ENCODE results near the gene SIM1.

The SIM1 gene

DNA sequence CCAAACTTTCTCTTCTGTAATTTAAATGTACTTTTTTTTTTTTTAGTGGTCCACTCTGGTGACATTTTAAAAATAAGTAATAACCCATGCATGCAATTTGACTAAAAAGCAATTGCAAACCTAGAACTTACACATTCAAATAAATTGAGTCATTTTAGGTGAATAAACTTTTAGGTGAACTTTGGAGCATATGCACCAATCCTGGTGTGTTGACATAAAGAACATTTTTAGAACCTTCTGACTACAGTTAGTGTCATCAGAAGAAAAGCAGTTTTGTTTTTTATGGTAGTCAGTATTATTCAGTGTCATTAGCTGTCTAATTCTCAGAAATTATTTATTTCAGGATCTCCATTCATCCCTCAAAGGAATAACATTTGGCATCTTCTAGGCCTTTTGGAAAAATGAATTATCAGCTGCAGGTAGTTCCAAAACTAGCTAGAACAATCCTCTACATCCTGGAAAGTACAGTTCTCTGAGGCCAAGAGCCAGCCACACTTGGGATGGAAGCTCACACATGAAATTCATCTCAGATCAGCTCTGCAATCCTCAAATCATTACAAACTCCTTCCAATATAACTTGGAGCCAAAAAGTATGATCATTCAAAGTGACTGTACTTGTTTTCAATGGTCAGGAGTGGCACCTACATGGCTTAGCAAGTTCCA is 38.5 kb upstream of the SIM1 start:
- H3K4me3 ChIP-seq (ENCODE audit: control insufficient read depth in 1 of 7, extremely low read depth in 1 of 7, insufficient read depth in 4 of 7, low read depth in 2 of 7, low read length in 6 of 7), result no peak overlapping the region
- no peak for DNase-seq
- ChIA-PET POLR2A (no interaction called here), CTCF (interaction anchor here (1.2 kb wide), 1 partner anchor 154 kb away, joined by 3 read pairs; no protein-coding TSS in a partner anchor)
- H3K36me3 ChIP-seq (ENCODE audit: control insufficient read depth in 4 of 4, insufficient read depth in 4 of 4, low read length in 3 of 4), result peaks cover 0 to 3% (median 0%) of the 10 kb centered on the region in 4 experiments
- no peaks in the 10 kb centered on the region for H3K9me3 ChIP-seq (ENCODE audit: control extremely low read depth in 1 of 5, control insufficient read depth in 4 of 5, insufficient read depth in 2 of 5, low read depth in 1 of 5, low read length in 4 of 5)
- peaks cover 0 to 3% (median 0%) of the 10 kb centered on the region in 5 experiments for H3K27me3 ChIP-seq (replicated peaks in 2 of 5; ENCODE audit: control insufficient read depth in 4 of 5, insufficient read depth in 5 of 5, low read length in 4 of 5)
- no peaks in the 10 kb centered on the region for H3K4me1 ChIP-seq (ENCODE audit: control extremely low read depth in 1 of 4, control insufficient read depth in 4 of 4, insufficient read depth in 4 of 4, low read length in 3 of 4)
- H3K27ac ChIP-seq (ENCODE audit: insufficient read depth in 1 of 2, low read depth in 1 of 2, low read length in 2 of 2, poor library complexity in 1 of 2, severe bottlenecking in 2 of 2), result no peak overlapping the region

- POLR2A ChIA-PET, result no interaction called here
- CTCF ChIA-PET, result no interaction called here
- WGBS (ENCODE audit: insufficient coverage), result 85% methylated on average over 4 of the region's 6 CpGs
Measured at GRCh38 chr6:100493206-100493888, 28.6 kb upstream of the SIM1 start.

DNA sequence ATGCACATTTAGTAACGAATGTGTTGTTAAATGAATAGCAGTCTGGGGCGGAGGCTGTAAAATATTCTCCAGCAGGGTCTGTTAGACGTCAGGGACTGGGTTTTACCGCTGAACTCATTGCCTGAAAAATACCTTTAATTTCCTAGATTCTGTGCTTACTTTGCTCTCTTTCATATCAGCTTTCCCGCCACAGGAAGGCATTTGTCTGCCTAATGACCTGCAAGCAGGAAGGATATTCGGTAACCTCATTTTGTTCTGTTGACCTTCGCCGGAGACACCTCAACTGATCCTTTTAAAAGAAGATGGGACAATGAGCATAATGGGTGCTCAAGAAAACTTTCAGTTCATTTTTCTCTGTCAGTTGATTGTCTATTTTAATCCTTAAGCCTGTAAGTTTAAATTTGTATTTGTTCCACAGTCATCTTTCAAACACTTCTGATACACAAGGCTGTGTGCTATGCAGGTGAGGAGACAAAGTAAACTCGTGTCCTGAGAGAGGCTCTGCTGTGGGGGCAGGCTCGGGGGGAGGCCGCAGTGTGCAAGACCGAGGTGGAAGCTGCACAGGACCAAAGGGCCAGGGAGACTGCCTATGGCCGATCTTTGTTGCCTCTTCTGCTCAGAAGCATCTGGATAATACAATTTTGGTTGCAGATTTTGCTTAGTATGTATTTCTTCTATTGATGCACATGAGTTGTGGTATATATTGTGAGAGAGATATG is 27.4 kb upstream of the SIM1 start:
- DNase-seq, result no peak
- Histone ChIP-seq H3K36me3 (ENCODE audit: control insufficient read depth in 4 of 4, insufficient read depth in 4 of 4, low read length in 3 of 4) (no peaks in the 10 kb centered on the region), H3K27ac (ENCODE audit: insufficient read depth in 1 of 2, low read depth in 1 of 2, low read length in 2 of 2, poor library complexity in 1 of 2, severe bottlenecking in 2 of 2) (no peak overlapping the region), H3K9me3 (ENCODE audit: control extremely low read depth in 1 of 5, control insufficient read depth in 4 of 5, insufficient read depth in 2 of 5, low read depth in 1 of 5, low read length in 4 of 5) (peaks cover 0 to 5% (median 2%) of the 10 kb centered on the region in 5 experiments), H3K4me1 (ENCODE audit: control extremely low read depth in 1 of 4, control insufficient read depth in 4 of 4, insufficient read depth in 4 of 4, low read length in 3 of 4) (no peaks in the 10 kb centered on the region), H3K27me3 (replicated peaks in 2 of 5; ENCODE audit: control insufficient read depth in 4 of 5, insufficient read depth in 5 of 5, low read length in 4 of 5) (peaks cover 4 to 59% (median 18%) of the 10 kb centered on the region in 5 experiments), H3K4me3 (ENCODE audit: control insufficient read depth in 1 of 7, extremely low read depth in 1 of 7, insufficient read depth in 4 of 7, low read depth in 2 of 7, low read length in 6 of 7) (no peak overlapping the region)
- WGBS (ENCODE audit: insufficient coverage), result 76% methylated on average over 11 of the region's 13 CpGs
- ChIA-PET POLR2A (no interaction called here), CTCF (no interaction called here)

More at GRCh38 chr6:100493206-100493888, 28.6 kb upstream of the SIM1 start:
- Histone ChIP-seq H3K9me3 (ENCODE audit: control extremely low read depth in 1 of 5, control insufficient read depth in 4 of 5, insufficient read depth in 2 of 5, low read depth in 1 of 5, low read length in 4 of 5) (peaks cover 0 to 5% (median 2%) of the 10 kb centered on the region in 5 experiments), H3K27ac (ENCODE audit: insufficient read depth in 1 of 2, low read depth in 1 of 2, low read length in 2 of 2, poor library complexity in 1 of 2, severe bottlenecking in 2 of 2) (no peak overlapping the region), H3K27me3 (replicated peaks in 2 of 5; ENCODE audit: control insufficient read depth in 4 of 5, insufficient read depth in 5 of 5, low read length in 4 of 5) (peaks cover 2 to 49% (median 18%) of the 10 kb centered on the region in 5 experiments), H3K4me3 (ENCODE audit: control insufficient read depth in 1 of 7, extremely low read depth in 1 of 7, insufficient read depth in 4 of 7, low read depth in 2 of 7, low read length in 6 of 7) (no peak overlapping the region), H3K4me1 (ENCODE audit: control extremely low read depth in 1 of 4, control insufficient read depth in 4 of 4, insufficient read depth in 4 of 4, low read length in 3 of 4) (no peaks in the 10 kb centered on the region), H3K36me3 (ENCODE audit: control insufficient read depth in 4 of 4, insufficient read depth in 4 of 4, low read length in 3 of 4) (no peaks in the 10 kb centered on the region)
- no peak for DNase-seq

- Histone ChIP-seq H3K4me3 (ENCODE audit: control insufficient read depth in 1 of 7, extremely low read depth in 1 of 7, insufficient read depth in 4 of 7, low read depth in 2 of 7, low read length in 6 of 7) (no peak overlapping the region), H3K9me3 (ENCODE audit: control extremely low read depth in 1 of 5, control insufficient read depth in 4 of 5, insufficient read depth in 2 of 5, low read depth in 1 of 5, low read length in 4 of 5) (peaks cover 0 to 3% (median 2%) of the 10 kb centered on the region in 5 experiments), H3K4me1 (ENCODE audit: control extremely low read depth in 1 of 4, control insufficient read depth in 4 of 4, insufficient read depth in 4 of 4, low read length in 3 of 4) (no peaks in the 10 kb centered on the region), H3K27ac (ENCODE audit: insufficient read depth in 1 of 2, low read depth in 1 of 2, low read length in 2 of 2, poor library complexity in 1 of 2, severe bottlenecking in 2 of 2) (no peak overlapping the region), H3K36me3 (ENCODE audit: control insufficient read depth in 4 of 4, insufficient read depth in 4 of 4, low read length in 3 of 4) (no peaks in the 10 kb centered on the region), H3K27me3 (replicated peaks in 2 of 5; ENCODE audit: control insufficient read depth in 4 of 5, insufficient read depth in 5 of 5, low read length in 4 of 5) (peaks cover 5 to 65% (median 20%) of the 10 kb centered on the region in 5 experiments)
- 94% methylated on average over 2 of the region's 2 CpGs for WGBS (ENCODE audit: insufficient coverage)
- ChIA-PET CTCF (no interaction called here), POLR2A (no interaction called here)
- no peak for DNase-seq
Measured at GRCh38 chr6:100490065-100490464, 25.3 kb upstream of the SIM1 start.

DNA sequence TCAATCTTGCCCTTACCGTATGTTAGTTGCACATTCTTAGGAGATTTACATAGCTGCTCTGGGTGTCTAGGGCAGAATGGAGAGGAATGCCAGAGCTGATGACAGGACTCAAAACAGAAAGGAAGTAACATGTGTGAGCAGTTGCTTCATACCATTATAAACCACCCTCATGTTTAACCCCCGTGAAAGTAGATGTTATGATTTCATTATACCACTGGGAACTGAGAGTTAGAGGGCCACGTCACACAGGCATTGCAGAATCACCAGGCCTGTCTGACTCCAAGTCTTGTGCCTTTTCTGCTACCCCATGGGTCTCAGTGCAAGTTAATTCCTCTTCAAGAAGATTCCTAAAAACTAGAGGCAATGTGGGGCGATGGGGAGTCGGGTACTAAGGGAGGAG is 23.5 kb upstream of the SIM1 start:
- no peak for DNase-seq
- 100% methylated on average over 2 of the region's 5 CpGs for WGBS (ENCODE audit: insufficient coverage)

DNA sequence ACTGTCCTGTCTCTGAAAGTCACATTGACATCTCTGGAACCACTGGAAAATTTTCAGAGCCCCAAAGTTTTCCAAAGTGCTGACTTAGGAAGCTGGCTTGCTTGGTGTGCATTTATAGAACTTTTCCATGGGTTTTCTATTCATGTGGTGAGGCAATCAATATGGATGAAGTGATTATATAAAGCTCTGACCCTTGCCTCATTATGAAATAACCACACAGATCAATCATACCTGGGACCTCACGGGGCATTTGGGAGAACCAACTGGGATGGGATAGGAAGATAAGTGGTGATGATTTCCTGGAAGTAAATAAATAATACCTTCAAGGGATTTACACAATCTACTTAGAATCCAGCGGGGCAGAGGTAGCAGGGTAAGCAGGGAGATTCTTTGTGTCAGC is 22.9 kb upstream of the SIM1 start:
- Histone ChIP-seq H3K4me3 (ENCODE audit: control insufficient read depth in 1 of 7, extremely low read depth in 1 of 7, insufficient read depth in 4 of 7, low read depth in 2 of 7, low read length in 6 of 7) (no peak overlapping the region), H3K27ac (ENCODE audit: insufficient read depth in 1 of 2, low read depth in 1 of 2, low read length in 2 of 2, poor library complexity in 1 of 2, severe bottlenecking in 2 of 2) (no peak overlapping the region), H3K36me3 (ENCODE audit: control insufficient read depth in 4 of 4, insufficient read depth in 4 of 4, low read length in 3 of 4) (no peaks in the 10 kb centered on the region), H3K9me3 (ENCODE audit: control extremely low read depth in 1 of 5, control insufficient read depth in 4 of 5, insufficient read depth in 2 of 5, low read depth in 1 of 5, low read length in 4 of 5) (peaks cover 0 to 3% (median 0%) of the 10 kb centered on the region in 5 experiments), H3K27me3 (replicated peaks in 2 of 5; ENCODE audit: control insufficient read depth in 4 of 5, insufficient read depth in 5 of 5, low read length in 4 of 5) (peaks cover 5 to 63% (median 16%) of the 10 kb centered on the region in 5 experiments), H3K4me1 (ENCODE audit: control extremely low read depth in 1 of 4, control insufficient read depth in 4 of 4, insufficient read depth in 4 of 4, low read length in 3 of 4) (no peaks in the 10 kb centered on the region)
- POLR2A ChIA-PET, result interaction anchor here (0.7 kb wide), 1 partner anchor 1120 kb away, joined by 3 read pairs; no protein-coding TSS in a partner anchor
- DNase-seq, result no peak
- 100% methylated on average over 1 of the region's 2 CpGs for WGBS (ENCODE audit: insufficient coverage)
- CTCF ChIA-PET, result no interaction called here

More for the DNA sequence above, 23.5 kb upstream of the SIM1 start:
- H3K36me3 ChIP-seq (ENCODE audit: control insufficient read depth in 4 of 4, insufficient read depth in 4 of 4, low read length in 3 of 4), result no peaks in the 10 kb centered on the region
- H3K4me1 ChIP-seq (ENCODE audit: control extremely low read depth in 1 of 4, control insufficient read depth in 4 of 4, insufficient read depth in 4 of 4, low read length in 3 of 4), result no peaks in the 10 kb centered on the region
- H3K27me3 ChIP-seq (replicated peaks in 2 of 5; ENCODE audit: control insufficient read depth in 4 of 5, insufficient read depth in 5 of 5, low read length in 4 of 5), result peaks cover 5 to 63% (median 21%) of the 10 kb centered on the region in 5 experiments
- CTCF ChIA-PET, result no interaction called here
- H3K27ac ChIP-seq (ENCODE audit: insufficient read depth in 1 of 2, low read depth in 1 of 2, low read length in 2 of 2, poor library complexity in 1 of 2, severe bottlenecking in 2 of 2), result no peak overlapping the region
- POLR2A ChIA-PET, result no interaction called here
- peaks cover 0 to 3% (median 0%) of the 10 kb centered on the region in 5 experiments for H3K9me3 ChIP-seq (ENCODE audit: control extremely low read depth in 1 of 5, control insufficient read depth in 4 of 5, insufficient read depth in 2 of 5, low read depth in 1 of 5, low read length in 4 of 5)
- H3K4me3 ChIP-seq (ENCODE audit: control insufficient read depth in 1 of 7, extremely low read depth in 1 of 7, insufficient read depth in 4 of 7, low read depth in 2 of 7, low read length in 6 of 7), result no peak overlapping the region

DNA sequence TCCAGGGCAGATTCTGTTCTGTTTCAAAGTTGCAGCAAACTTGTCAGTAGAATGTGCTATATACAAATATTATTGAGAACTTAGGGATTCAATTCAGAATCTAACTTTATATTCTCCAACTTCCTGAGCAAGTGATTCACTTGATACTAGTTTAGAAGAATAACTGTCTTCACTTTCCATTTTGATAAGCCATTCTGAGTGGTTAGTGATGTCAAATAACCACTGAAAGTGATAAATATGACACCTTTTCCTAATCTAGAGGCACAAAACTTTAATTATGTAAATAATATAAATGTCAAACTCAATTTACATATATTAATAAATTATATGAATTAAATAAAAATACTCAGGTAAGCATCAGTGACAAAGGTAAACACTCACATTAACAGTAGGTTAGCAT is 20.5 kb upstream of the SIM1 start:
- Histone ChIP-seq H3K4me3 (ENCODE audit: control insufficient read depth in 1 of 7, extremely low read depth in 1 of 7, insufficient read depth in 4 of 7, low read depth in 2 of 7, low read length in 6 of 7) (no peak overlapping the region), H3K9me3 (ENCODE audit: control extremely low read depth in 1 of 5, control insufficient read depth in 4 of 5, insufficient read depth in 2 of 5, low read depth in 1 of 5, low read length in 4 of 5) (peaks cover 0 to 3% (median 0%) of the 10 kb centered on the region in 5 experiments), H3K36me3 (ENCODE audit: control insufficient read depth in 4 of 4, insufficient read depth in 4 of 4, low read length in 3 of 4) (no peaks in the 10 kb centered on the region), H3K27ac (ENCODE audit: insufficient read depth in 1 of 2, low read depth in 1 of 2, low read length in 2 of 2, poor library complexity in 1 of 2, severe bottlenecking in 2 of 2) (no peak overlapping the region), H3K27me3 (replicated peaks in 2 of 5; ENCODE audit: control insufficient read depth in 4 of 5, insufficient read depth in 5 of 5, low read length in 4 of 5) (peaks cover 3 to 48% (median 8%) of the 10 kb centered on the region in 5 experiments), H3K4me1 (ENCODE audit: control extremely low read depth in 1 of 4, control insufficient read depth in 4 of 4, insufficient read depth in 4 of 4, low read length in 3 of 4) (no peaks in the 10 kb centered on the region)
- no peak for DNase-seq
- POLR2A ChIA-PET, result no interaction called here
- CTCF ChIA-PET, result no interaction called here

Data from common myeloid progenitor, CD34-positive (primary cell).